ENCODE results near the gene FOXL3.

Gene FOXL3

DNA sequence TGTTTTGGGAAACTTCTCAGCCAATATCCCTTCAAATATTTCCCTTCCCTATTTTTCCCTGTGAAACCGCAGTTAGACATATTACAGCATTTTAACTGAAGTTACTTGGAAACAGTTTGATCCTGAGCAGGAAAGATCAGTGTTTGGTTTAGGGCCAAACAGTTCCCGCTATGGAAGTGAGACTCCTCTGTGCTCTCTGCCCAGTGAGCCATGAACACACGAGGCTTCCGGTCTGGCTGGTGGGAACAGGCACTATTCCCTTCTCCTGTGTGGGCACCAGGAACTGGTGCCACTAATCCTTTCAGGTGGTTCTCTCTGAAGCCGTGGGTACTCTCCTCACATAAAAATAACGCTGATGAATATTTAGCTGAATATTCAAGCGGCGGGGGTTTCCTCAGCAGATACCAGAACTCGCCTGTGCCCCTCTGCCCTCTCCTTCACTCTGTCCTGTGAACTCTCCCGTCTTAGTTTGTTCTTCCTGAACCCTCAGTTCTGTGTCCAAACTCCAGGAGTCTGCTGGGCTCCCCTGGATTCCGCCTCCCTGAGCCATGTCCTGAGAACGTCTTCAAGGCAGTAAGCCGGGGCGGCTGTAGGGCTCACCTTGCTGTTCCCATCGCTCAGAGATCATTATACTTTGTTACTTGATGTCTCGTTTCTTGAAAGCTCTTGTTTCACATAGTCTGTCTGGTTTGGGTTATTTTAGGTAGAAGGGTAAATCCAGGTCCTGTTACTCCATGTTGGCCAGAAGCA lies 25.7 kb downstream of the FOXL3 start:
- no peaks in the 10 kb centered on the region for H3K9me3 ChIP-seq (ENCODE audit: insufficient read depth, low read length, severe bottlenecking)

GRCh38 chr7:317643-318405 lies 27.9 kb downstream of the FOXL3 start:
- Histone ChIP-seq H3K9ac (ENCODE audit: low read depth, low read length) (no peak overlapping the region), H3K4me2 (ENCODE audit: insufficient read depth, low read length) (no peak overlapping the region), H4K20me1 (ENCODE audit: insufficient read depth, low read length) (peaks cover 5% of the 10 kb centered on the region), H3K27ac (ENCODE audit: low read length) (no peak overlapping the region), H3K4me1 (ENCODE audit: insufficient read depth, low read length) (peaks cover 7% of the 10 kb centered on the region), H3K4me3 (ENCODE audit: low read depth in 1 of 2, low read length in 2 of 2) (no peak overlapping the region), H3K27me3 (ENCODE audit: insufficient read depth, low read length, poor library complexity) (peaks cover 12% of the 10 kb centered on the region), H3K36me3 (ENCODE audit: insufficient read depth, low read length) (no peaks in the 10 kb centered on the region), H3K79me2 (ENCODE audit: insufficient read depth, low read length) (no peaks in the 10 kb centered on the region), H2AFZ (ENCODE audit: low read depth, low read length) (no peak overlapping the region), H3K9me3 (ENCODE audit: insufficient read depth, low read length, severe bottlenecking) (no peaks in the 10 kb centered on the region)
- ATAC-seq (ENCODE audit: insufficient read depth, low read depth) (no peak), DNase-seq (no peak)
- no peak for TF ChIP-seq CTCF (IDR thresholded peaks at IDR 0.05; ENCODE audit: borderline replicate concordance, extremely low read depth, low read length, poor library complexity, severe bottlenecking)
- no peak for TF ChIP-seq EZH2 (IDR thresholded peaks at IDR 0.05; ENCODE audit: borderline replicate concordance, low read depth, low read length, severe bottlenecking)

More for the DNA sequence above, 25.7 kb downstream of the FOXL3 start:
- H3K36me3 ChIP-seq (ENCODE audit: insufficient read depth, low read length), result no peaks in the 10 kb centered on the region
- H4K20me1 ChIP-seq (ENCODE audit: insufficient read depth, low read length), result no peaks in the 10 kb centered on the region
- no peak overlapping the region for H3K9ac ChIP-seq (ENCODE audit: low read depth, low read length)
- H2AFZ ChIP-seq (ENCODE audit: low read depth, low read length), result no peak overlapping the region
- ATAC-seq (ENCODE audit: insufficient read depth, low read depth), result no peak
- no peak for DNase-seq
- no peaks in the 10 kb centered on the region for H3K4me1 ChIP-seq (ENCODE audit: insufficient read depth, low read length)
- H3K4me2 ChIP-seq (ENCODE audit: insufficient read depth, low read length), result no peak overlapping the region
- H3K79me2 ChIP-seq (ENCODE audit: insufficient read depth, low read length), result no peaks in the 10 kb centered on the region
- no peak overlapping the region for H3K4me3 ChIP-seq (ENCODE audit: low read depth in 1 of 2, low read length in 2 of 2)
- H3K27ac ChIP-seq (ENCODE audit: low read length), result no peak overlapping the region
- no peak for TF ChIP-seq EZH2 (IDR thresholded peaks at IDR 0.05; ENCODE audit: borderline replicate concordance, low read depth, low read length, severe bottlenecking)
- TF ChIP-seq CTCF (IDR thresholded peaks at IDR 0.05; ENCODE audit: borderline replicate concordance, extremely low read depth, low read length, poor library complexity, severe bottlenecking), result no peak
- peaks cover 19% of the 10 kb centered on the region for H3K27me3 ChIP-seq (ENCODE audit: insufficient read depth, low read length, poor library complexity)

- no peak for ATAC-seq (ENCODE audit: insufficient read depth, low read depth)
- Histone ChIP-seq H2AFZ (ENCODE audit: low read depth, low read length) (no peak overlapping the region), H3K36me3 (ENCODE audit: insufficient read depth, low read length) (no peaks in the 10 kb centered on the region), H3K9me3 (ENCODE audit: insufficient read depth, low read length, severe bottlenecking) (no peaks in the 10 kb centered on the region), H4K20me1 (ENCODE audit: insufficient read depth, low read length) (peaks cover 5% of the 10 kb centered on the region), H3K27me3 (ENCODE audit: insufficient read depth, low read length, poor library complexity) (peaks cover 9% of the 10 kb centered on the region), H3K4me2 (ENCODE audit: insufficient read depth, low read length) (no peak overlapping the region), H3K27ac (ENCODE audit: low read length) (no peak overlapping the region), H3K4me1 (ENCODE audit: insufficient read depth, low read length) (peaks cover 7% of the 10 kb centered on the region), H3K9ac (ENCODE audit: low read depth, low read length) (no peak overlapping the region), H3K4me3 (ENCODE audit: low read depth in 1 of 2, low read length in 2 of 2) (no peak overlapping the region), H3K79me2 (ENCODE audit: insufficient read depth, low read length) (no peaks in the 10 kb centered on the region)
- no peak for TF ChIP-seq EZH2 (IDR thresholded peaks at IDR 0.05; ENCODE audit: borderline replicate concordance, low read depth, low read length, severe bottlenecking)
- no peak for TF ChIP-seq CTCF (IDR thresholded peaks at IDR 0.05; ENCODE audit: borderline replicate concordance, extremely low read depth, low read length, poor library complexity, severe bottlenecking)
- no peak for DNase-seq
Measured at GRCh38 chr7:318476-318875, 28.5 kb downstream of the FOXL3 start.
